ENCODE results near the gene EPHA2.

- TF ChIP-seq CTCF (conservative IDR thresholded peaks at IDR 0.05; ENCODE audit: low read depth in 2 of 2) (no peak), JUNB (IDR thresholded peaks at IDR 0.05; ENCODE audit: unreplicated experiment) (no peak), EZH2phosphoT487 (IDR thresholded peaks at IDR 0.05; ENCODE audit: unreplicated experiment) (no peak), CREB1 (CRISPR knock-in tag; IDR thresholded peaks at IDR 0.05; ENCODE audit: low read depth) (no peak), EZH2 (IDR thresholded peaks at IDR 0.05; ENCODE audit: low read depth, unreplicated experiment) (no peak), POLR2AphosphoS5 (IDR thresholded peaks at IDR 0.05; ENCODE audit: low read depth) (no peak), REST (IDR thresholded peaks at IDR 0.05; ENCODE audit: unreplicated experiment) (no peak), ZNF114 (CRISPR knock-in tag; IDR thresholded peaks at IDR 0.05) (no peak), STAT1 (IDR thresholded peaks at IDR 0.05; ENCODE audit: unreplicated experiment) (no peak)
Measured at GRCh38 chr1:16174886-16175598, 19.2 kb upstream of the EPHA2 start.

Measured in GM23338 (cell line).